ENCODE data around the gene TIA1.
"Not testable (repeated sequence)": the region's sequence is repeated elsewhere in the genome, so short reads cannot be mapped to it uniquely, and the experiment has no call there.

TIA1 gene

DNA sequence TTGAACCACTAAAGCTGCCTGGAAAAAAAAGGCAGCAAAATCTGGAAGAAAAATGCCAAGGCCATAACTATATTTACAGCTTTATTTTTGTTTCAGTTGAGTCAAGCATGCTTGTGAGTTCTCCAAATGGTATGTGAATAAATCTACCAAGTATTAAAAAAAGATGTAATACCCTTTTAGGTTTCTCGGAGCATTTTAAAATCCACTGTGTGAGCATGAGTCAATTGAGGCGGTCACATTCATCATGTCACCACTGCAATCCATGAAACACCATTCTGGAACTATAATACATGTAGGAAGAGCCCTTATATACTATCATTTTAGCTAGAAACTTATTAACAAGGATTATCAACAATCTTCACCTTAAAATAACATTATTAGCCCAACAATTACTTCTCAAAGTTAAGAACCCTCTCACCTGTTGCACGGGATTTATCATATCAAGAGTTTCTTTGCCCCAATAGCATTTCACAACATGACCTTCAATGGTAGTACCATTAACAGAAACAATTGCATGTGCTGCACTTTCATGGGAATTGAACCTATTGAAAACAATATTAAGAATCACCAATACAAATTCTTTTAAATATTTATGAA, 33.4 kb downstream of the TIA1 start:
- DNase-seq (ENCODE audit: low spot score) = no peak

DNA sequence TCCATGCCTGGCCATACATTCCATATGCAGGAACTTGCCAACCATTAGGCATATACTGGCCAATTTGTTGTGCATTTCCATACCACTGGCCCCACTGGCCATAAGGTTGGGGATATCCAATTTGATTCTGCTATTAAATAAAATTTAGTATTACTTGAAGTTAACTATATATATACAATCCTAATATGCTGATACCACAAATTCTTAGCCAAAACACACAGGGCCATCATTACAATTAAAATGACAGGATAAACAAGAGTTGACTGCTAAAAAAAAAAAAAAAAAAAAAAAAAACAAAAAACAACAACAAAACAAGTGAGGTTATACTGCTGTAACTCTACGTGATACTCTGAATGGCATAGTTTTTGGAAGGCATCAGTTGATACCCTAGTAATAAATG, 34.1 kb downstream of the TIA1 start:
- no peak for DNase-seq (ENCODE audit: low spot score)

DNA sequence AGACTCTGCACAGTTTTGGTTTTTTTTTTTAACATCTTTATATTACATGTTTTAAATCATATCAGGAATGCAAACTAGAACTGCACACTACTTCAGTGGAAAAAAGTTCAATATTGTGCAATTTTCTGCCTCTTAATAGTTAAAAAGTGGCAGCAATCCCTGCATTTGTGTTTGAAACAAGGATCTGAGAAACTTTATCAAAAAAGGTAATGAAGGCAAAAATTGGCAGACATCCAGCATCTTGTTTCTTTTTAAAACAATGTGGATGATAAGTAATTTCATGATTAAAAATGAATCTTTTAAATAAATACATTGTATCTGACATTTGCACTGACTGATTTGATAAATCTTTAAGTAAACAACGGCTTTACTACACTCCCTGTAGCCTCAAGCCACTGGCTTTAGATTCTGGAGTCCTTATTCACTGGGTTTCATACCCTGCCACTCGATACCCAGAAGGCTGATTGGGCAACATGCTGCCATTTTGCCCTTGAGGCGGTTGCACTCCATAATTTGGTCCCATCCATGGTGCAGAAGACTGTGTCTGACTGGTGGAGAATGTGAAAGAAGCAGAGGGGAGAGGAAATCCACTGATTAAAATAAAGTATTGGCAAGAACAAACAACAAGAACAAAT, 36.0 kb downstream of the TIA1 start:
- DNase-seq (ENCODE audit: low spot score) = no peak

DNA sequence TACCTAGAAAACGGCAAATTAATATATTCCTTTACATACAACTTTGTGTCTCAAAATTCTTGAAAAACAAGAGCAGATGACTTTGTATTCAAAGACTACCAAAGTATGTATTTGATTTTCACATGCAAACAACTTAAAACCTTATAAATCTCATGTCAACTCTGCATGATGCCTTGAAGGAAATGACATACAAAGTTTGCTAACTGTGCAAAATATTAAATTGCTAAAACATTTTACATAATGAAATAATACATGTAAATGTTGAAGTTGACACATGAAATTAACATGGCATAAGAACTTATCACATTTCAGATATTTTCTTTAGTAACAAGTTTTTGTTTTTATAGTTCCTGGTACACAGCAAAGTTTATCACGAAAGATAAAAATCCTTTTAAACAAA, 36.8 kb downstream of the TIA1 start:
- no peak for DNase-seq (ENCODE audit: low spot score)

DNA sequence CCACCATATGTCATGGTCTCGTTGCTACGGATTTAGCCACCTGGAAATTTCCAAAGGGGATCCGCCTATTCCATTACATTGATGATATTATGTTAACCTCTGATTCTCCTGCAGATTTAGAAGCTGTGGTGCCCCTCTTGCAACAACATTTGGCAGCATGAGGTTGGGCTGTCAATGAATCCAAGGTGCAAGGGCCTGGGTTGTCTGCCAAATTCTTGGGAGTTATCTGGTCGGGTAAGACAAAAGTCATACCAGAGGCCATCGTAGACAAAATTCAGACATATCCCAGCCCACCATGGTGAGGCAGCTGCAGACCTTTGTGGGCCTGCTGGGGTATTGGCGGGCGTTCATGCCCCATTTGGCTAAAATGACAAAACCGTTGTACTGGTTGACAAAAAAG, 44.0 kb downstream of the TIA1 start:
- no peak for DNase-seq (ENCODE audit: low spot score)

DNA sequence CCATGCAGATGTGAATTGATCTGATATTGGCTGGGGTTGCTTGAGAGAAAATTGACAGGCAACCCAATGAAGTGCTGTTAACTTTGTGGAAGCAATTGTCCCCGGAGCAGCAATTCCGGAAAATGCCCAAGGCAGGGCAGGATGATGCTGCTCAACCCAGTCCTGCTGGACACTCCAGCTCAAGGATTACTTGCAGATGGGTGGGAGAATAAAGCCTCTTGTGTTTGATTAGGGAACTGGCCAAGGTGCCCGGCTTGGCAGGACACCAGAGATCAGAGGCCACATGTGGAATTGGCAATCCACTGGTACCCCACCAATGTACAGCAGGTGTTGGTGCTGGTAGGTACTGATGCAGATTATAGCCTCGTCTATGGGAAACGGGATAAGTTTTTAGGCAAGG, 45.3 kb downstream of the TIA1 start:
- no peak for DNase-seq (ENCODE audit: low spot score)

DNA sequence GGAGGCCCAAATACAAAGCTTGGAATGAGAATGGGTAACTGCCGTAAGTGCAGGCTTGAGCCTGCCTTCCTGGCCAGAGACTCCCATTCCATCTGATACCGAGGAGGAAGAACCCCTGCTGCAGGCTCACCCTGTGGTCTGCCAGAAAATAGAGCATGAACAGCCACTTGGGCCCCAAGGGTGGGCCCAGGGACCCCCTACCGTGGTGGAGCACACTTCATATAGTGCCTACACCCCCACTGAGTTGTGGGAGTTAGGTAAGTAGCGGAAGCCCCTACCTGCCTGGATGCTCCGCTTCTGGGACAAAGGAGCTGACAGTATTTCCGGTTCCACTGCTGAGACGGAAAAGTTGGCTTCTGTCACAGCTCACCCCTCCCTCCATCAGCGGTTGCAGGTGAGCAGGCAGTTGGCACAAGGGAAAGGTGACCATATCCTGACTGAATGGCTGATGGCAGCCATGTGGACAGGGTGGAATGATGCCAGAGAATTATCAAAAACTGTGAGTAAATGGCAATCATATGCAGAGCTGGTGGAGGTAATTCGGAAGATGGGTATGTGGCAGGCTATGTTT, 46.1 kb downstream of the TIA1 start:
- DNase-seq (ENCODE audit: low spot score) = no peak

DNA sequence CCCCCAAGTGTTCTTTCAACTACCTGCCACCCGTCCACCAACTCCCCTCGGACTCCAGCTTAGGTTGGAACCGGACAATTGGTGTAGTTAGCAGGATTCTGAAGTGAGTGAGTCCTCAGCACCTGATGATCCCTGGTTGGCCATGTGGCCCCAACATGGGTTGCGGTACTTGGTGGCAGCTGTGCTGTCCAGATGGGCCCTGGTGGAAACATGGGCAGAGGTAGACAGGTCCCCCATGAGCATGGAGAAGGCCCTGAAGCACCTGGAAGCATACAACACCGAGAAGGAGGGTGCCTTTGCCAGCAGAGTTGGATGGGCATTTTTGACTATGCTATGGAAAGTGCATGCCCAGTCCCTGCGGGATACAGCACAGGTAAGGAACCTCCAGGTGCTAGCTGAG, 46.6 kb downstream of the TIA1 start:
- no peak for DNase-seq (ENCODE audit: low spot score)

DNA sequence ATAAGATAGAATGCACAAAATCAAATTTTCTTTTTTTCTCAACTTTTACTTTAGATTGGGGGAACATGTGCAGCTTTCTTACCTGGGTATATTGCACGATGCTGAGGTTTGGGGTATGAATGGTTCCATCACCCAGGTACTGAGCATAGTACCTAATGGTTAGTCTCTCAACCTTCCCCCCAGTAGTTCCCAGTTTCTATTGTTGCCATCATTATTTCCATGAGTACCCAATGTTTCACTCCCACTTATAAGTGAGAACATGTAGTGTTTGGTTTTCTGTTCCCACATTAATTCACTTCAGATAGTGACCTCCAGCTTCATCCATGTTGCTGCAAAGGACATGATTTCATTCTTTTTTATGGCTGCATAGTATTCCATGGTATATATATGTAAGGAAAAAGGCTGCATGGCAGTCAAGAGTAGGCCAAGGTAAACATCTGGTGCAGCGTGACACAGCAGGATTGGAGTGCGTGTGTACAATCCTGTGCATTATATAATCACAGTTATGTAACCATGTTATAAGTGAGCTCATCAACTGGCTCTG, 47.1 kb downstream of the TIA1 start:
- no peak for DNase-seq (ENCODE audit: low spot score)

DNA sequence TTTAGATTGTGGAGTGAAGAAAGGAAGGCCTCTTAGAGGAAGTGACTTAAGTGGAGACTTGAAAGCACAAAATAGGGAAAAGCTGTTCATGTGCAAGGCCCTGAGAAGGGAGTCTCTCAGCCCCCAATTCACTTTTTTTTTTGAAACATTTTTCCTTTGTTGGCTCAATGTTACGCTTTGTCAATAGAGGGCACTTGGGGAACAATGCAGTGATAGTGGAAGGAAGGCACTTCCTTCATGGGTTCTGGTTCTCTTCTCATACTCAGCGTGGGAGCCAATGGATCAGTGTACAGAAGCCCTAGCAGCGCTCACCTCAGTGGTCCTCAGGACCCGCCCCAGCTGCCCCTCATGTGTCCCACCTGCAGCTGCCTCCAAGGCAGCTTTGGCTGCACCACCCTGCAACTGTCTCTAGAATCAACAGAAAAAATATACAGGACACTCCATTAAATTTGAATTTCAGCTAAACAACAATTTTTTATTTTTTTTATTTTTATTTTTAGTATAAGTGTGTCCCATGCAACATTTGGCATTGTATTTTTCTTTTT, 49.0 kb downstream of the TIA1 start:
- no peak for DNase-seq (ENCODE audit: low spot score)

DNA sequence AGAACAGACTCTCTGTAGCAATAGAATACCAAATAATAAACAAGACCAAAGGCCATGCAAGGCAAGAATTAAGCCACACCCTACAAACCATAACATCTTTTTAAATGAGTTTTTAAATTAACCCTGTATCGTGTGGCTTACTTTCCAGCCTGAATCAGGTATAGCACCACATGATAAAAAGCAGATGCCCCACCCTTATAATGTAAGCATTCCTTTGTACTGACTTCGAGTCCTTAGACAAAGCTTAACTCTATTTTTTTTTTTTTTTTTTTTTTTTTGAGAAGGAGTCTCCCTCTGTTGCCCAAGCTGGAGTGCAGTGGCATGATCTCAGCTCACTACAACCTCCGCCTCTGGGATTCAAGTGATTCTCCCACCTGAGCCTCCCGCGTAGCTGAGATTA, 55.9 kb downstream of the TIA1 start:
- DNase-seq (ENCODE audit: low spot score) = no peak

DNA sequence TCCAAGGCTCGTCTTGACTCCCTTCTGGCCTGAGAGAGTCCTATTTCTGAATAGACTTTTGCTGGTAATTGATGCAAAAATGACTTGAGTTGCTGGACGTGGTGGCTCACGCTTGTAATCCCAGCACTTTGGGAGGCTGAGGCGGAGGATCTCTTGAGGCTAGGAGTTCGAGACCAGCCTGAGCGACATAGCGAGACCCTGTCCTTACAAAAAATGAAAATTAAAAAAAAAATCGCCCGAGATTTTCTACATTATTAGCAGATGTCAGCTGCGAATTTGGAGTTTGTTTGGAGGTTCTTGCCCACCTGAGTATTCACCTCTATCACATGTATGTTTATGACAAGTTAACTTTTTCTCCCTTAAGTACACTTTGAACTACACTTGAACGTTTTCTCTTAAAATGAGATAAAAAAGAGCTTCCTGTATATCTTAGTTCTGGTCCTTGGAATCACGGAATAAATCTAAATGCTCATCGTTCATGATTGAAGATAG, 57.1 kb downstream of the TIA1 start:
- no peak for DNase-seq (ENCODE audit: low spot score)

DNA sequence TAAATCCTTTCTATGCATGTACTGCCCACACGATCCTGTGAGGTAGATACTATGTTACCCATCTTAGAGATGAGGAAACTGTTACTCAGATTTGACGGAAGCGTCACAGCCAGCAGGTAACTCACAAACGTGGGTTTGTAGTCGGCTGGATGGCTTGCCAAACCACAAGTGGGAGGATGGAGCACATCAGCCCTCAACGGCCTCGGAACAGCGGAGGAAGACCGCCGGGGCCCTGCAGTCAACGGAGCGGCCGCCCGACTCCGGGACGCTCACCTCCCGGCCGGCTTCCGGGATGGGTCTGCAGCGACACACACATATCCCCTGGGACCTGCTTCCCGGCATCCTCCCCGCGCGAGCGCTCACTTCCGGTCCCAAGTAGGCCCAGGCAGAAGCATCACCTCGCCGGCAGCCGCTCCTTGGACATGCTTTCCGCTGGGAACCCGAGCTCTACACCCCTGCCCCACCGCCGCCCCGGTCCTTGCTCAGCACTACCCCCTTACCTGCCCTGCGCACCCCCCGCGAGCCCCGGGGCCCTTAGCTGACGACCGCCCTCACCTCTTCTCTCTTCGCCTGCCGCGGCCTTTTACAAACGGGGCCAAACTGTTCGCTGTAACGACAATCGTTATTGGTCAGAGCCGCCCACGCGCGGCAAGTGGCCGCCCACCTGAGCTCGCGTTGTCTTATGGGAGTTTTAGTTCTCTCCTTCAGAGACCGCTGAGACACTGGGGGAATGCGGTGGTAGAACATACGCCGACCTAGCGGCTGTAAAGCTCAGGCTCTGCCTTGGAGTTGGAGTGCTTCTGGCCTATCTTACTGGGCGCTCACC, 57.8 kb downstream of the TIA1 start, which contains the start of gene C2orf42:
TSS of gene C2orf42 (minus strand) at position 602 of the 826 bp plus-strand sequence. CDS start 9,034 bp downstream, outside the sequence.
- DNase-seq (ENCODE audit: low spot score) = peak; percentile 95

DNA sequence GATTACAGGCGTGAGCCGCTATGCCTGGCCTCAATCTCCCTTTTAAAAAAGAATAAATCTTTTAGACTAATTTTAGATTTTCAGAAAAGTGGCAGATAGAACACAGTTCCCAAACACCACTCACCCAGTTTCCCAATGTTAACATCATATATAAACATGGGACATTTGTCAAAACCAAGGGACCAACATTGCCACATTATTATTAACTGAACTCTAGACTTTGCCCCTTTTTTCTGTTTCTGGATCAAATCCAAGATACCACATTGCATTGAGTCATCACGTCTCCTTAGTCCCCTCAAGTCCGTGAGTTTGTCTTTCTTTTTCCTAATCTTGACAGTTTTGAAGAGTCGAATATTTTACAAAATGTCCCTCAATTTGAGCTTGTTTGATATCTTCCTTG, 60.0 kb downstream of the TIA1 start:
- no peak for DNase-seq (ENCODE audit: low spot score)

DNA sequence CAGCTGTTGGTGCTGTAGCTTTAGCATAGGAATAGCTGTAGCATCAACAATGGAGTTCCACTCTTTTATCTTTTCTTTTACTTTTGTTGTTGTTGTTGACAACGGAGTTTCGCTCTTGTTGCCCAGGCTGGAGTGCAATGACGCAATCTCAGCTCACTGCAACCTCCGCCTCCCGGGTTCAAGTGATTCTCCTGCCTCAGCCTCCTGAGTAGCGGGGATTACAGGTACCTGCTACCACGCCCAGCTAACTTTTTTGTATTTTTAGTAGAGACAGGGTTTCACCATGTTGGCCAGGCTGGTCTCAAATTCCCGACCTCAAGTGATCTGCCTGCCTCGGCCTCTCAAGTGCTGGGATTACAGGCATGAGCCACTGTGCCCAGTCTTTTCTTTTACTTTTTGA, 61.3 kb downstream of the TIA1 start:
- not testable (repeated sequence) for DNase-seq (ENCODE audit: low spot score)

DNA sequence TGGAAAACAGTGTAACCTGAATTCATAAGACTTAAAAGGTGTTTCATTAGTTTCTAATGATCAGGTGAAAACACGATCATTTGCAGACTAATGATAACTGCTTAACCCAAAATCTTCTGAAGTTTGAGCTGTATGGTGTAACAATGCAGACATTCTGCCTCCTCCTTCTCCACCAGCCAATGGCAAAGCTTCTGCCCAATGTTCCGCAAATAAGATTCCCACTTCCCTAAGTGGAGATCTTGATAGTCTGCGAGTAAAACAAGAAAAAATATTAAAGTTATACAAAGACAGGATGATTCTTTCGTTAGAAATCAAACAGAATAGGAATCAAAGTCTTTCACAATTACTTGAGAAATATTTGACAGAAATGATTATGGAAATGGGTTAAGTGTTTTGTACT, 65.7 kb downstream of the TIA1 start:
- no peak for DNase-seq (ENCODE audit: low spot score)

DNA sequence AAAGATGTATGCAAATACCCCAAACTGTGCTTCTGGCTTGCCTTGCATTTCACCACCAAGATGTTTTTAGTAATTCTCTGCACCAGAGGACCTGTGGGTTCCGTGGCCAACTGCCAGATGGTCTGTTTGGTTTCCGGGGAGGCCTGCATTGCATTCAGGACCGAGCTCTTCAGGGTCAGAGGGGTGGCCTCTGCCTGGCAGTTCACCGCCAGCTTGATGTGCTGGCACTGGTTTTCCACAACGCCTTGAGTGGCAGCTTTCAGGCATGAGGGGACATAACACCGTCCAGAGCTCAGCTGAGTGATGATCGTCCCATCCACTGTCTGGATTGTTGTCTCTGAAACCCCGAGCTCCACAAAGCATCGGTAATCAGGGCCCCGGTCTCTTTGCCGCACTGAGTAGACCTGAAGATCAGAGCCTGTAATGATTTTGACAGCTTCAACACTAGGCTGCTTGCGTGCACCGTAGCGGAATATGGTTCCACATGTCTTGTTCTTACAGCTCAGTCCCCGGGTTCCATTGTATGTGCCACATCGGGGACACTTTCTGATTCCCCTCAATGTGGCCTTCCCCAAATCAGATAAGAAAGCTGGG, 67.0 kb downstream of the TIA1 start:
- DNase-seq (ENCODE audit: low spot score) = no peak

DNA sequence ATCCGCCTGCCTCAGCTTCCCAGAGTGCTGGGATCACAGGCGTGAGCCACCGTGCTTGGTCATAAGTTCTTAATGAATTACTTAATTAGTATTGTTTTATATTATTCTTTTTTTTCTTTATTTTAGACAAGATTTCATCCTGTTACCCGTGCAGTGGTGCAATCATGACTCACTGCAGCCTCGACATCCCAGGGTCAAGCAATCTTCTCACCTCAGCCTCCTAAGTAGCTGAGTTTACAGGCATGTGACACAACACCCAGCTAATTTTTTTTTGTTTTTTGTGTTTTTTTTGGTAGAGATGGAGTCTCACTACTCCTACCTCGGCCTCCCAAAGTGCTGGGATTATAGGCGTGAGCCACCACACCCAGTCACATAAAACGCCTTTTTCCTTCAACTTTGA, 74.9 kb downstream of the TIA1 start:
- DNase-seq (ENCODE audit: low spot score) = no peak

DNA sequence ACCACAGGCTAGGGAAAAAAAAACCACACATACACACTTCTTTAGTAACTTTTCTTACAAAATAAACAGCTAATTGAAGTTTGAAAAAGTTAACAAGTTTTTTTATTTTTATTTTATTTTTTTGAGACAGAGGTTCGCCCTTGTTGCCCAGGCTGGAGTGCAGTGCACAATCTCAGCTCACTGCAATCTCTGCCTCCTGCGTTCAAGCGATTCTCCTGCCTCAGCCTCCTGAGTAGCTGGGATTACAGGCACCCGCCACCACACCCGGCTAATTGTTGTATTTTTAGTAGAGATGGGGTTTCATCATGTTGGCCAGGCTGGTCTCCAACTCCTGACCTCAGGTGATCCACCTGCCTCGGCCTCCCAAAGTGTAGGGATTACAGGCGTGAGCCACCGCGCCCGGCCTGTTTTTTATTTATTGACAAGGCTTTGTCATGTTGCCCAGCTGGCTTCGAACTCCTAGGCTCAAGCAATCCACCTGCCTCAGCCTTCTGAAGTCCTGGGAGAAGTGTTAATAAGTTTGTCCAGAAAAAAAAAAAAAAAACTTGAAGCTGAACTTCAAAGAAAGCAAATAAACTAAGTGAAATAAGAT, 78.7 kb downstream of the TIA1 start:
- DNase-seq (ENCODE audit: low spot score) = not testable (repeated sequence)

DNA sequence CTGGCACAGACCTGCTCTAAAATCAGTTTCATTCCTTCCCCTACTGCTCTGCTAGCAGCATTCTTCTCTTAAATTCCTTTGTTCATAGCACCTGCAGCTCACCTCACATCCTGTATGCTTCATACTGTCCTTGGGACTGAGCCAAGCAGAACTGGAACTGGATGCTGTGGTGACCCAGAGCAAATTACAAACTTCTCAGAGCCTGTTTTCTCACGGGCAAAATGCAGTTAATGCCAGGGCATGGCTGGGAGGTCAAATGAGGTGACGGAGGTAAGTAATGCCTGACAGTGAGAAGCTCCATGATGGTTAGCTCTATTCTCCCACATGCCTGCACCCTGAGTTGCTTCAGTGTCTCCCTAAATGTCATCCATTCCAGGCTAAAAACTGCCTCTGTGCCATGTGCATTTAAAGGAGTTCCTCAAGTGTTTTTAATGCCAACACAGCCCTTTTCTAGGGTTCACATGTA, 87.3 kb downstream of the TIA1 start:
- DNase-seq (ENCODE audit: low spot score) = no peak

DNA sequence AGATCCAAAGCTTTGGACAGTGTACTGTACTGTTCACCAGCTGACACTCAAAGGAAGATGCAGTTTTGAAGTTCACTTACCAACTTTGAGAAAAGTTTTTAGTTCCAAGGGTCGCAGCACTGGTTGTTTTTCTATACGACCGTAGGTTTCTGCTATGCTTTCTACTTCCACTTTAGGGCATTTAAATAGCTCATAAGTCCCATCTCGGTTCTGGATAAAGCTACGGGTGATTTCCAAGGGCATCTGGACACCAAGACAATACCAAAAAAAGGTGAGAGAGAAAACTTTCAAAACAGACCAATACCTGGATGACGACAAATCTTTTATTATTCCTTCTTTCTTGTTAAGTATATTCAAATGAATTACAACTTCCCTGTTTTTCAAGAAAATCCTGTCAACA, 87.9 kb downstream of the TIA1 start:
- DNase-seq (ENCODE audit: low spot score) = no peak

All from CD4-positive, alpha-beta T cell treated with Interleukin-6 at 100 ng/mL for 8 hours (primary cell).